Measurements from ENCODE around the gene ZDHHC11B. TPM values are rescaled to one million over a fixed set of nuclear protein-coding genes. Genes with fewer than 3 reads are reported as not detected.
A peak's percentile ranks its signal among the peaks of the same experiment; 100 is the strongest.
"Not testable (repeated sequence)": the region's sequence is repeated elsewhere in the genome, so short reads cannot be mapped to it uniquely, and the experiment has no call there.

ZDHHC11B gene
- total RNA-seq, 2 donors from 2014 or later: 0.75 to 1.3 TPM

DNA sequence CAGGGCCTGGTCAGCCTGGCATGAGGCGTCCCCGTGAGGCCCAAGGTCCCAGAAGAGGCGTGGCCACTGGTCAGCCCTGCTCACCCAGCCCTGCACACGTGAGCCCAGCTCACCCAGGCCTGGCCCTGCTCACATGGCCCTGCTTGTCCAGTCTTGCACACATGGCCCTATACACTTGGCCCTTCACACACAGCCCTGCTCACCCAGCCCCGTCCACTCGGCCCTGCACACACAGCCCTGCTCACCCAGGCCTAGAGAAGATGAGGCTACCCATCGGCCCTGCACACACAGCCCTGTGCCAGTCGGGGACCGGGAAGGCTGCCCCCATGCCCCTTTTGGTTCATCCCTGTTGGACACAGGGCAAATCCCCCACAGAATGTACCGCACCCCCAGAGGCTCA is 28.4 kb downstream of the ZDHHC11B start:
- Mint-ChIP-seq H3K27me3 (ENCODE audit: insufficient read depth) (peaks cover 6% of the 10 kb centered on the region), H3K4me1 (no peaks in the 10 kb centered on the region), H3K9me3 (no peaks in the 10 kb centered on the region), H3K36me3 (ENCODE audit: low read depth) (no peaks in the 10 kb centered on the region), H3K4me3 (no peak overlapping the region), H3K27ac (no peak overlapping the region)
- WGBS, 2 experiments (ENCODE audit: insufficient coverage in 1 of 2, insufficient read length in 1 of 2): 92% methylated on average over 10 of the region's 10 CpGs; no CpG with 5 or more reads in 1 of the 2 experiments
- Histone ChIP-seq H3K27ac (ENCODE audit: low read depth, low read length) (no peak overlapping the region), H3K36me3 (ENCODE audit: control insufficient read depth, insufficient read depth, low read length) (no peaks in the 10 kb centered on the region), H3K4me3 (ENCODE audit: low read length) (no peak overlapping the region), H3K27me3 (ENCODE audit: control insufficient read depth, insufficient read depth, low read length, poor library complexity, severe bottlenecking) (no peaks in the 10 kb centered on the region), H3K4me1 (ENCODE audit: control insufficient read depth, insufficient read depth, low read length) (peaks cover 4% of the 10 kb centered on the region), H3K9me3 (ENCODE audit: control insufficient read depth, low read length) (no peaks in the 10 kb centered on the region), H3K9ac (ENCODE audit: extremely low read depth, low read length, poor library complexity, severe bottlenecking) (no peak overlapping the region)
- DNase-seq: peak; percentile 25
- TF ChIP-seq, protein P1, sequence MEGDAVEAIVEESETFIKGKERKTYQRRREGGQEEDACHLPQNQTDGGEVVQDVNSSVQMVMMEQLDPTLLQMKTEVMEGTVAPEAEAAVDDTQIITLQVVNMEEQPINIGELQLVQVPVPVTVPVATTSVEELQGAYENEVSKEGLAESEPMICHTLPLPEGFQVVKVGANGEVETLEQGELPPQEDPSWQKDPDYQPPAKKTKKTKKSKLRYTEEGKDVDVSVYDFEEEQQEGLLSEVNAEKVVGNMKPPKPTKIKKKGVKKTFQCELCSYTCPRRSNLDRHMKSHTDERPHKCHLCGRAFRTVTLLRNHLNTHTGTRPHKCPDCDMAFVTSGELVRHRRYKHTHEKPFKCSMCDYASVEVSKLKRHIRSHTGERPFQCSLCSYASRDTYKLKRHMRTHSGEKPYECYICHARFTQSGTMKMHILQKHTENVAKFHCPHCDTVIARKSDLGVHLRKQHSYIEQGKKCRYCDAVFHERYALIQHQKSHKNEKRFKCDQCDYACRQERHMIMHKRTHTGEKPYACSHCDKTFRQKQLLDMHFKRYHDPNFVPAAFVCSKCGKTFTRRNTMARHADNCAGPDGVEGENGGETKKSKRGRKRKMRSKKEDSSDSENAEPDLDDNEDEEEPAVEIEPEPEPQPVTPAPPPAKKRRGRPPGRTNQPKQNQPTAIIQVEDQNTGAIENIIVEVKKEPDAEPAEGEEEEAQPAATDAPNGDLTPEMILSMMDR (conservative IDR thresholded peaks at IDR 0.05): no peak

DNA sequence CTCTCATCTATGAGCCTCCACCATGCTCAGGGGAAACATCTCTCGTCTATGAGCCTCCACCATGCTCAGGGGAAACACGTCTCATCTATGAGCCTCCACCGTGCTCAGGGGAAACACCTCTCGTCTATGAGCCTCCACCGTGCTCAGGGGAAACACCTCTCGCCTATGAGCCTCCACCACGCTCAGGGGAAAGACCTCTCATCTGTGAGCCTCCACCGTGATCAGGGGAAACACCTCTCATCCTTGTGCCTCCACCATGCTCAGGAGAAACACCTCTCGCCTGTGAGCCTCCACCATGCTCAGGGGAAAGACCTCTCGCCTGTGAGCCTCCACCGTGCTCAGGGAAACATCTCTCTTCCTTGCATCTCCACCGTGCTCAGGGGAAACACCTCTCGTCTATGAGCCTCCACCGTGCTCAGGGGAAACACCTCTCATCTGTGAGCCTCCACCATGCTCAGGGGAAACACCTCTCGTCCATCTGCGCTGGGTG is 30.3 kb downstream of the ZDHHC11B start:
- H3K27me3 Mint-ChIP-seq (ENCODE audit: insufficient read depth); H3K9me3 ChIP-seq (ENCODE audit: control insufficient read depth, low read length); H3K27me3 ChIP-seq (ENCODE audit: control insufficient read depth, insufficient read depth, low read length, poor library complexity, severe bottlenecking); H3K36me3 Mint-ChIP-seq (ENCODE audit: low read depth); H3K4me3 ChIP-seq (ENCODE audit: low read length); H3K9ac ChIP-seq (ENCODE audit: extremely low read depth, low read length, poor library complexity, severe bottlenecking); H3K4me3 Mint-ChIP-seq; H3K4me1 Mint-ChIP-seq; H3K4me1 ChIP-seq (ENCODE audit: control insufficient read depth, insufficient read depth, low read length); H3K9me3 Mint-ChIP-seq; H3K27ac ChIP-seq (ENCODE audit: low read depth, low read length); H3K36me3 ChIP-seq (ENCODE audit: control insufficient read depth, insufficient read depth, low read length); H3K27ac Mint-ChIP-seq: not testable (repeated sequence)
- WGBS, 2 experiments (ENCODE audit: insufficient coverage in 1 of 2, insufficient read length in 1 of 2): 69 to 70% methylated on average over 10 to 16 of the region's 16 CpGs
- peak; percentile 35 for DNase-seq

DNA sequence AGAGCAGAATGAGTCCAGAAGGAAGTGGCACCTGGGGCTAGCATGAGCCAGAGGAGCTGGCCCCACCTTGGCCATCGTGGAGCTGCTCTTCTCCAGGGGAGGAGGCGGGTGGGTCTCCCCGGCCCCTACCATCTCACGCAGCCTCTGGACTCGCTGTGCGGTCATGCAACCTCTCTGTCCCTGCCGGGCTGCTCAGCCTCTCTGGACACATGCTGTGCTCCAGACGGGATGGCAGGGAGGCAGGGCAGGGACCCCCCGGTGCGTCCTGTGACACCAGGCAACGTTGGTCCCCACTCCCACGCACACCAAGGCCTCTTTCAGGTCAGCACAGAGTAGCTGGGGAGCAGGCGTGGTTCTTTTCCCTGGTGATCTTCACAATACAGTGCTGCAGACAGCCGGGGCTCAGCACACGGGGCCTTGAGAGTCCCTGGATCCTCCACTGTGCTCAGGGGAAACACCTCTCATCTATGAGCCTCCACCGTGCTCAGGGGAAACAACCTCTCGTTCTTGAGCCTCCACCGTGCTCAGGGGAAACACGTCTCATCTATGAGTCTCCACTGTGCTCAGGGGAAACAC is 30.9 kb downstream of the ZDHHC11B start:
- H3K36me3 ChIP-seq (ENCODE audit: control insufficient read depth, insufficient read depth, low read length); H3K36me3 Mint-ChIP-seq (ENCODE audit: low read depth); H3K9ac ChIP-seq (ENCODE audit: extremely low read depth, low read length, poor library complexity, severe bottlenecking); H3K27ac Mint-ChIP-seq; H3K9me3 Mint-ChIP-seq; H3K4me1 ChIP-seq (ENCODE audit: control insufficient read depth, insufficient read depth, low read length); H3K4me1 Mint-ChIP-seq; H3K27ac ChIP-seq (ENCODE audit: low read depth, low read length); DNase-seq; H3K4me3 ChIP-seq (ENCODE audit: low read length); H3K4me3 Mint-ChIP-seq; H3K9me3 ChIP-seq (ENCODE audit: control insufficient read depth, low read length); H3K27me3 Mint-ChIP-seq (ENCODE audit: insufficient read depth); H3K27me3 ChIP-seq (ENCODE audit: control insufficient read depth, insufficient read depth, low read length, poor library complexity, severe bottlenecking): not testable (repeated sequence)
- WGBS, 2 experiments (ENCODE audit: insufficient coverage in 1 of 2, insufficient read length in 1 of 2): 83 to 86% methylated on average over 4 to 13 of the region's 19 CpGs

DNA sequence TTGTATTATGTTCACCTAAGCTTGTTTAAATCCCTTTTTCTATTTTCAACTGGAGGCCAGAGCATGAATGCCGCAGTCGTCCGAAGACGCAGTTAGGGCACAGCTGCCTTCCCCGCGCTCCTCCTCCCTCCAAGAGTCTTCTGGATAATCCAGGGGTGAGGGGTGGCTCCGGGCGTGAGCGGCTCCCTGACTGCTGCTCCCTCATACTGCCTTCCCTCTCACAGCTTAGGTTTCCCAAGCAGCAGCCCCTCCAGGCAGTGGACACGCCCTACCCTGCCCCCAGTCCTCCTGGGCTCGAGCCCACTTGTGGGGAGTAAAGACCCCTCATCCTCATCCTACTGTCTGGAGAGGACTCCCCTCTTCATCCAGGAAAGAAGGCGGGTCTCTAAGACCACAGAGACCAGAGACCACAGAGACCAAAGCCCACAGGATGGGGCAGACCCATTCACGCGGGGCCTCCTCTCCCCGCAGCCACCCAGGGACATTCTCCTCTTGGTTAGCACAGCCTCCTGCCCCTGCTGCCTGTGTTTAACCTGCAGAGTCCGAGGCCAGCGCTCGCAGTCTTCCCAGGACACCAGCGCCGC is 31.9 kb downstream of the ZDHHC11B start:
- H3K4me3 Mint-ChIP-seq; H3K27me3 Mint-ChIP-seq (ENCODE audit: insufficient read depth); H3K9me3 Mint-ChIP-seq; H3K4me1 Mint-ChIP-seq; H3K9ac ChIP-seq (ENCODE audit: extremely low read depth, low read length, poor library complexity, severe bottlenecking); H3K4me3 ChIP-seq (ENCODE audit: low read length); H3K9me3 ChIP-seq (ENCODE audit: control insufficient read depth, low read length); H3K36me3 ChIP-seq (ENCODE audit: control insufficient read depth, insufficient read depth, low read length); H3K4me1 ChIP-seq (ENCODE audit: control insufficient read depth, insufficient read depth, low read length); H3K27ac ChIP-seq (ENCODE audit: low read depth, low read length); H3K27ac Mint-ChIP-seq; H3K36me3 Mint-ChIP-seq (ENCODE audit: low read depth); H3K27me3 ChIP-seq (ENCODE audit: control insufficient read depth, insufficient read depth, low read length, poor library complexity, severe bottlenecking); DNase-seq: not testable (repeated sequence)
- WGBS, 2 experiments (ENCODE audit: insufficient coverage in 1 of 2, insufficient read length in 1 of 2): 90% methylated on average over 11 of the region's 20 CpGs; no CpG with 5 or more reads in 1 of the 2 experiments

DNA sequence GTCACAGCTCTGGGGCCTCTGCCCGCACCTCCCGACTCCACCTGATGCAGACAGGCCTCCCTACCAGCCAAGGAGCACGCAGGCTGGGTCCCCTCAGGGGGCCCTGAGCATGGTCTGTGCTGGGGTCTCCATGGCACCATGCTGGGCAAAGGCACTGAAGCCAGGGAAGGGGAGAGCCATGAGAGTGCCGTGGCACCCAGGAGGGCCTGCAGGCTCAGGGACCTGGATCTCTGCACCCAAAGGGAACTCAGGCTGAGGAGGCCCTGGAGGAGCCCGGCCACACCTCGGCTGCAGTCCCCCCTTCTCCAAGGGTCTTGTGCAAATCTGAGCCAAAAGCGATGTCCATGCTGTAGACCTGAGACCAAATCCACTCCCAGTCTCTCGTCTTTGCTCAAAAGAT is 32.5 kb downstream of the ZDHHC11B start:
- H3K9me3 Mint-ChIP-seq; H3K4me3 ChIP-seq (ENCODE audit: low read length); H3K4me1 ChIP-seq (ENCODE audit: control insufficient read depth, insufficient read depth, low read length); H3K36me3 ChIP-seq (ENCODE audit: control insufficient read depth, insufficient read depth, low read length); H3K9ac ChIP-seq (ENCODE audit: extremely low read depth, low read length, poor library complexity, severe bottlenecking); H3K27me3 ChIP-seq (ENCODE audit: control insufficient read depth, insufficient read depth, low read length, poor library complexity, severe bottlenecking); H3K27ac ChIP-seq (ENCODE audit: low read depth, low read length); H3K36me3 Mint-ChIP-seq (ENCODE audit: low read depth); H3K27ac Mint-ChIP-seq; H3K4me1 Mint-ChIP-seq; H3K27me3 Mint-ChIP-seq (ENCODE audit: insufficient read depth); H3K9me3 ChIP-seq (ENCODE audit: control insufficient read depth, low read length); DNase-seq; H3K4me3 Mint-ChIP-seq: not testable (repeated sequence)
- WGBS, 2 experiments (ENCODE audit: insufficient coverage in 1 of 2, insufficient read length in 1 of 2): 92 to 94% methylated on average over 4 to 8 of the region's 8 CpGs
